Karpas-422 (cell line): ENCODE measurements around the gene ARSB. TPM values are rescaled to one million over a fixed set of nuclear protein-coding genes. Genes with fewer than 3 reads are reported as not detected.

Source experiments
- DNase-seq: peaks from one replicate; pipeline ENCODE4 v3.0.0-alpha.2; 2015
- H2AFZ ChIP-seq: fragments of 200-600 bp; sonication (generic); 2 replicates; pipeline ENCODE4 v1.6.1; 2014; ENCODE audit warnings: antibody characterized with exemption, low read length, mixed read lengths
- H3K27ac ChIP-seq: fragments of 200-600 bp; sonication (generic); 2 replicates; pipeline ENCODE4 v1.5.1; 2014; ENCODE audit warnings: mild to moderate bottlenecking, low read length, moderate library complexity
- H3K27me3 ChIP-seq: fragments of 200-600 bp; sonication (generic); 2 replicates; pipeline ENCODE4 v1.6.1; 2014; ENCODE audit warnings: low read length, mixed read lengths
- H3K36me3 ChIP-seq: fragments of 200-600 bp; sonication (generic); 2 replicates; pipeline ENCODE4 v1.6.1; 2014; ENCODE audit warnings: low read length, mixed read lengths; ENCODE audit not compliant: insufficient read depth
- H3K4me1 ChIP-seq: fragments of 200-600 bp; sonication (generic); 2 replicates; pipeline ENCODE4 v1.6.1; 2014; ENCODE audit warnings: mild to moderate bottlenecking, low read length, mixed read lengths
- H3K4me2 ChIP-seq: fragments of 200-600 bp; sonication (generic); 2 replicates; pipeline ENCODE4 v1.6.1; 2014; ENCODE audit warnings: low read length, low read depth, mild to moderate bottlenecking; ENCODE audit not compliant: poor library complexity, severe bottlenecking
- H3K4me3 ChIP-seq: fragments of 200-600 bp; sonication (generic); 2 replicates; pipeline ENCODE4 v1.5.1; 2014; ENCODE audit warnings: mild to moderate bottlenecking, antibody characterized with exemption, low read length, mixed read lengths
- H3K79me2 ChIP-seq: fragments of 200-600 bp; sonication (generic); 2 replicates; pipeline ENCODE4 v1.6.1; 2014; ENCODE audit warnings: mild to moderate bottlenecking, low read length, mixed read lengths
- H3K9ac ChIP-seq: fragments of 200-600 bp; sonication (generic); 2 replicates; pipeline ENCODE4 v1.6.0; 2014; ENCODE audit warnings: low read length
- H3K9me2 ChIP-seq: fragments of 200-600 bp; sonication (generic), shearing (Covaris generic); replicated peaks from 2 replicates; pipeline ENCODE4 v1.6.0; 2014; ENCODE audit warnings: mild to moderate bottlenecking, low read length, moderate library complexity; ENCODE audit not compliant: insufficient read depth
- H3K9me3 ChIP-seq: fragments of 300-700, 200-600 bp; sonication (generic); 2 replicates; pipeline ENCODE4 v1.6.1; 2014; ENCODE audit warnings: low read length, mixed read lengths
- H4K20me1 ChIP-seq: fragments of 200-600 bp; sonication (generic); 2 replicates; pipeline ENCODE4 v1.6.1; 2014; ENCODE audit warnings: mild to moderate bottlenecking, antibody characterized with exemption, low read length, low read depth; ENCODE audit not compliant: insufficient read depth
- total RNA-seq: library from RNA; depleted of rRNA; stranded (reverse); fragments of >200 nt; shearing (Covaris generic); gene quantifications from 2 replicates; pipeline ENCODE4 v1.2.3, GENCODE V29; 2014; ENCODE audit warnings: low replicate concordance

ARSB gene
- total RNA-seq, 1 experiment from 2014 or later = 10.8 TPM

DNA sequence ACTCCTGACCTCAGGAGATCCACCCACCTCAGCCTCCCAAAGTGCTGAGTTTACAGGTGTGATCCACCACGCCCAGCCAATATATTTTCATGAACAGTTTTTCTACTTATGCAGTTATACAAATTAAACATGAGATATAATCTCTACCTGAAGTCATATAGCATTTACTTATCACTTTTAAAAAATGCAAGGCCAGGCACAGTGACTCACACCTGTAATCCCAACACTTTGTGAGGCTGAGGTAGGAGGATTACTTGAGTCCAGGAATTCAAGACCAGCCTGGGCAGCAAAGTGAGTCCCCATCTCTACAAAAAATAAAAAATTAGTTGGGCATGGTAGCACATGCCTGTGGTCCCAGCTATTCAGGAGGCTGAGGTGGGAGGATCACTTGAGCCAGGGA is 171.8 kb downstream of the ARSB start:
- H3K9me3 ChIP-seq = no peaks in the 10 kb centered on the region
- no peaks in the 10 kb centered on the region for H3K36me3 ChIP-seq
- no peak overlapping the region for H2AFZ ChIP-seq
- H4K20me1 ChIP-seq = no peaks in the 10 kb centered on the region
- H3K79me2 ChIP-seq = no peaks in the 10 kb centered on the region
- no peak overlapping the region for H3K4me3 ChIP-seq
- H3K27me3 ChIP-seq = no peaks in the 10 kb centered on the region
- no peak overlapping the region for H3K27ac ChIP-seq
- DNase-seq = no peak
- no peak overlapping the region for H3K4me2 ChIP-seq
- H3K4me1 ChIP-seq = no peaks in the 10 kb centered on the region
- H3K9me2 ChIP-seq = no peaks in the 10 kb centered on the region
- H3K9ac ChIP-seq = no peak overlapping the region

DNA sequence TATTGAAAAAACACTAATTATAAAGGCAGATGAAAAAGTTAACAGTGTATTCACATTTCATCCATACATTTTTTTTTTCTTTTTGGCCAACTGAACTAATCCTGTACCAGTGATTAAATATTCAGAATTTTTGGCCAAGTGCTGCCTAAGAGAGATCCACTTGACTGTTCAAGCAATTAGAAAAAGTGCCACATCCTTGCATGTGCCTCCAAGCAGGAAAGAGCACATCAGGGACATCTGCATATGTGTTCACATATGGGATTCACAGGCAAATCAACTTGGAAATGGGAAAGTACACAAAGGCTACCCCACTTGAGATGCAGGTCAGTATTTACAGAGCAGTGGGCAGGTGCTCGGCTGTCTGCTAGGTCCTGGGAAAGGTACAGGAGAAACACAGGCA is 173.2 kb downstream of the ARSB start:
- Histone ChIP-seq H3K4me3 (no peak overlapping the region), H3K9me3 (no peaks in the 10 kb centered on the region), H3K36me3 (no peaks in the 10 kb centered on the region), H3K79me2 (no peaks in the 10 kb centered on the region), H3K9me2 (no peaks in the 10 kb centered on the region), H2AFZ (no peak overlapping the region), H3K27me3 (no peaks in the 10 kb centered on the region), H3K4me2 (no peak overlapping the region), H4K20me1 (no peaks in the 10 kb centered on the region), H3K27ac (no peak overlapping the region), H3K9ac (no peak overlapping the region), H3K4me1 (no peaks in the 10 kb centered on the region)
- no peak for DNase-seq

DNA sequence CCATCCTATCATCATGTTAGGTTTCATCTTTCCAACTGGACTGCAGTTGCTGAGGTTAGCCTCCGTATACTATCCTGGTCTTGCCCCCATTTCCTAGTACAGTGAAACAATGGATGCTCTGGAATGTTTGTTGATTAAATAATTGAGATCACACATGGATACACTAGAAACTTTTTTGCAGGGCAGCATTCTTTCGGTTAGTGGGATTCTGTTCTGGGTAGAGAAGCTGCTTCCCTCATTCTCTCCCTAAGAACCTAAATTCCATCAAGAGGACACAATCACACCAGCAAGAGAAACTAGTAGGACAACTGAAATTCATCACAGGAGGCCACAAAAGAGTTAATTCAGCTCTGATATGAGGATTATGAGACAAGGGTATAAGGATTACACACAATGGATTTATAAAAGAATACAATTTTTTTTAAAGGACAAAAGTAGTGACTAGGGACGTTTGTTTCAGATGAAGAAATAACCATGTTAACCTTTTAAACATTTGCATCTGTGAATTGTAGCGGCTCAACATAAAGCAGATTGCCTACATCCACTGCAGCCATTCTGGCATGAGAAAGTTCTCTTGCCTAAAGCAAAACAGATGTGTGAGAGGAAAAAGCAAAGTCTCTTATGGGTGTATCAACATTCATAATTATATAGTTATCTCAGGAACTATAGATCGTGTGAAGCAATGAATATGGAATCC is 173.8 kb downstream of the ARSB start:
- no peaks in the 10 kb centered on the region for H4K20me1 ChIP-seq
- H3K4me3 ChIP-seq = no peak overlapping the region
- H3K9ac ChIP-seq = no peak overlapping the region
- no peaks in the 10 kb centered on the region for H3K4me1 ChIP-seq
- DNase-seq = no peak
- no peak overlapping the region for H3K27ac ChIP-seq
- H3K36me3 ChIP-seq = no peaks in the 10 kb centered on the region
- H3K4me2 ChIP-seq = no peak overlapping the region
- no peak overlapping the region for H2AFZ ChIP-seq
- H3K9me2 ChIP-seq = no peaks in the 10 kb centered on the region
- no peaks in the 10 kb centered on the region for H3K9me3 ChIP-seq
- no peaks in the 10 kb centered on the region for H3K79me2 ChIP-seq
- H3K27me3 ChIP-seq = no peaks in the 10 kb centered on the region

- H3K27ac ChIP-seq = no peak overlapping the region
Observed at GRCh38 chr5:78810098-78810920, 174.8 kb downstream of the ARSB start.

DNA sequence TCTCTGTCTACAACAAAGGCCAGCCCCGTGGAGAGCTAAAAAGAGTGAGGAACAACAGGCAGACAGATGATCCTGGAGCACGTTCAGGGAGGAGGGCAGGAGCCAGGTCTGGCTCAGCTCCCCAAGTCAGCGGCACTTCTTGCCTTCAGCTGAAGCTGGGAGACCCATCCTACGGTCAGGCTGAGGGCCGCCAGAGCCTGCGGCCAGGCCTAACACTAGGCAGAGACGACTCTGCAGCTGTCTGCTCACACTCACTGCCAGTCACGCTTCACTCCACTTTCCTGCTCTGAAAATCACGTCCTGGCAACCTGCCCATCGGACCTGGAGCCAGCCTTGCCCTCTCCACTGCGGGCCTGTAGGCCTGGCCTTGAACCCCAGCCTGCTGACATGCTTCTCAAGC is 175.7 kb downstream of the ARSB start:
- Histone ChIP-seq H3K9ac (no peak overlapping the region), H3K4me3 (no peak overlapping the region)

More at GRCh38 chr5:78810098-78810920, 174.8 kb downstream of the ARSB start:
- Histone ChIP-seq H2AFZ (no peak overlapping the region), H3K27me3 (no peaks in the 10 kb centered on the region), H3K79me2 (no peaks in the 10 kb centered on the region), H4K20me1 (no peaks in the 10 kb centered on the region), H3K36me3 (no peaks in the 10 kb centered on the region), H3K9ac (no peak overlapping the region), H3K9me2 (no peaks in the 10 kb centered on the region), H3K4me2 (no peak overlapping the region), H3K4me1 (no peaks in the 10 kb centered on the region), H3K4me3 (no peak overlapping the region), H3K9me3 (no peaks in the 10 kb centered on the region)
- no peak for DNase-seq

GRCh38 chr5:78808818-78809217 is 176.3 kb downstream of the ARSB start:
- H2AFZ ChIP-seq = no peak overlapping the region
- no peaks in the 10 kb centered on the region for H3K4me1 ChIP-seq
- H3K9ac ChIP-seq = no peak overlapping the region
- H3K79me2 ChIP-seq = no peaks in the 10 kb centered on the region
- H3K27me3 ChIP-seq = no peaks in the 10 kb centered on the region
- no peaks in the 10 kb centered on the region for H3K36me3 ChIP-seq
- no peaks in the 10 kb centered on the region for H3K9me3 ChIP-seq
- no peak overlapping the region for H3K4me2 ChIP-seq
- H3K4me3 ChIP-seq = no peak overlapping the region
- no peaks in the 10 kb centered on the region for H4K20me1 ChIP-seq
- no peaks in the 10 kb centered on the region for H3K9me2 ChIP-seq
- H3K27ac ChIP-seq = no peak overlapping the region
- DNase-seq = no peak

More for the DNA sequence above, 175.7 kb downstream of the ARSB start:
- no peaks in the 10 kb centered on the region for H3K27me3 ChIP-seq
- H3K4me1 ChIP-seq = no peaks in the 10 kb centered on the region
- H3K27ac ChIP-seq = no peak overlapping the region
- H3K79me2 ChIP-seq = no peaks in the 10 kb centered on the region
- no peaks in the 10 kb centered on the region for H3K9me2 ChIP-seq
- no peak for DNase-seq
- no peak overlapping the region for H3K4me2 ChIP-seq
- no peaks in the 10 kb centered on the region for H3K9me3 ChIP-seq
- no peak overlapping the region for H2AFZ ChIP-seq
- H4K20me1 ChIP-seq = no peaks in the 10 kb centered on the region
- H3K36me3 ChIP-seq = no peaks in the 10 kb centered on the region

GRCh38 chr5:78808380-78808779 is 176.7 kb downstream of the ARSB start:
- H3K4me1 ChIP-seq = no peaks in the 10 kb centered on the region
- no peak for DNase-seq
- no peaks in the 10 kb centered on the region for H3K27me3 ChIP-seq
- no peak overlapping the region for H3K9ac ChIP-seq
- H3K4me3 ChIP-seq = no peak overlapping the region
- no peaks in the 10 kb centered on the region for H3K79me2 ChIP-seq
- no peak overlapping the region for H3K4me2 ChIP-seq
- no peak overlapping the region for H3K27ac ChIP-seq
- no peaks in the 10 kb centered on the region for H3K9me2 ChIP-seq
- H2AFZ ChIP-seq = no peak overlapping the region
- no peaks in the 10 kb centered on the region for H3K9me3 ChIP-seq
- H4K20me1 ChIP-seq = no peaks in the 10 kb centered on the region
- no peaks in the 10 kb centered on the region for H3K36me3 ChIP-seq

GRCh38 chr5:78806544-78806943 is 178.6 kb downstream of the ARSB start:
- no peaks in the 10 kb centered on the region for H3K9me2 ChIP-seq
- H3K27ac ChIP-seq = no peak overlapping the region
- no peak overlapping the region for H3K4me2 ChIP-seq
- no peaks in the 10 kb centered on the region for H3K27me3 ChIP-seq
- H3K9ac ChIP-seq = no peak overlapping the region
- no peaks in the 10 kb centered on the region for H4K20me1 ChIP-seq
- H3K36me3 ChIP-seq = no peaks in the 10 kb centered on the region
- no peaks in the 10 kb centered on the region for H3K9me3 ChIP-seq
- no peak overlapping the region for H2AFZ ChIP-seq
- no peak for DNase-seq
- H3K79me2 ChIP-seq = no peaks in the 10 kb centered on the region
- no peak overlapping the region for H3K4me3 ChIP-seq
- H3K4me1 ChIP-seq = no peaks in the 10 kb centered on the region
